ENCODE measurements around the gene CIPC. TPM values are rescaled to one million over a fixed set of nuclear protein-coding genes. Genes with fewer than 3 reads are reported as not detected.

CIPC gene
- total RNA-seq, 1 experiment from 2014 or later, result 8.8 TPM

DNA sequence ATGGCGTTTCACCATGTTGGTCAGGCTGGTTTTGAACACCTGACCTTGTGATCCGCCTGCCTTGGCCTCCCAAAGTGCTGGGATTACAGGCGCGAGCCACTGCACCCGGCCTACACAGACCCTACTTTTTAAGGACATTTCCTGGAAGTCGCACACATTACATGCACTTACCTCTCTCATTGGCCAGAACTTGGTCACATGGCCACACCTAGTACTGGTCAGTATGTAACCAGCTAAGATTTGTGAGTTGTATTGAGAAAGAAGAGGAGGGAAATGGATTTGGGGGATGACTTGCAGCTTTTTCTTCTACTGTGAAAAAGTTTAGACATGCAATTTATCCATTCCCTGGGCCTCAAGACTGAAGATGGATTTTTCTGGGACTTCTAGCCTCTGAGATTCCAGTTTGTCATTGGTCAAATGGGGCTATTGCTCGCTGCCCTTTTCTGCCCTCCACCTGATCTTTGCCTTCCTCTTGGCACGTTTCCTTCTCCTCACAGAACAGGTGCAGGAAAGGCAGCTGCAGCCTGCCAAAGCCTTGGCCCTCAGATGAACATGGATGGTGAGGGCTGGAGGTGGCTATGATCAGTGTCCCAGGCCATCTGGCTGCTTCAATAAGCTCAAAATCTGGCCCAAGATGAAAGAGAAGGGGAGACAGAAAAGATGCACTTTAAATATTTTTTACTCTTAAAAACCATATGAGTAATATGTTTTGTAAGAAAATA lies 50.6 kb downstream of the CIPC start:
- Histone ChIP-seq H3K27me3 (replicated peaks) (peaks cover 9% of the 10 kb centered on the region), H3K36me3 (no peaks in the 10 kb centered on the region), H3K4me1 (replicated peaks) (no peaks in the 10 kb centered on the region), H3K4me3 (no peak overlapping the region), H3K9me3 (replicated peaks) (no peaks in the 10 kb centered on the region), H3K27ac (no peak overlapping the region)
- DNase-seq (ENCODE audit: low read depth in 1 of 2, low spot score in 2 of 2), result no peak

DNA sequence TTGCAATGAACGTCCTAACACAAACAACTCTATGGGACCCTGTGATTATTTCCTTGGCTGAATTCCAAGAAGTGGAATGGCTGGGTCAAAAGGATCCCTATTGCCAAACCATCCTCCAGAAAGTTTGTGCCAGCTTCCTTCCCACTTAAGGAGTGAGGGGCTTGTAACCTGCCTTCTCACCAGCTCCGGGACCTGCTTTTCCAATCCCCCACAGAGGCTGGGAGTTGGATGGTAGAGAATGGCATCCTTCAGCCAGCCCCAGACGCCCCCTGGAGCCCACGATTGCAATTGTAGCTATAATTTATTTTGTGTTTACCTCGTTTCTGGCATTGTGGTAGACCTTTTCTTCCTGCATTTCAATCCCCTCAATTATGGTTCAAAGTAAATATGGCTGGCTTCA lies 53.2 kb downstream of the CIPC start:
- no peak for DNase-seq (ENCODE audit: low read depth in 1 of 2, low spot score in 2 of 2)
- Histone ChIP-seq H3K4me1 (replicated peaks) (no peaks in the 10 kb centered on the region), H3K27ac (no peak overlapping the region), H3K4me3 (no peak overlapping the region), H3K27me3 (replicated peaks) (no peaks in the 10 kb centered on the region), H3K36me3 (no peaks in the 10 kb centered on the region), H3K9me3 (replicated peaks) (no peaks in the 10 kb centered on the region)

DNA sequence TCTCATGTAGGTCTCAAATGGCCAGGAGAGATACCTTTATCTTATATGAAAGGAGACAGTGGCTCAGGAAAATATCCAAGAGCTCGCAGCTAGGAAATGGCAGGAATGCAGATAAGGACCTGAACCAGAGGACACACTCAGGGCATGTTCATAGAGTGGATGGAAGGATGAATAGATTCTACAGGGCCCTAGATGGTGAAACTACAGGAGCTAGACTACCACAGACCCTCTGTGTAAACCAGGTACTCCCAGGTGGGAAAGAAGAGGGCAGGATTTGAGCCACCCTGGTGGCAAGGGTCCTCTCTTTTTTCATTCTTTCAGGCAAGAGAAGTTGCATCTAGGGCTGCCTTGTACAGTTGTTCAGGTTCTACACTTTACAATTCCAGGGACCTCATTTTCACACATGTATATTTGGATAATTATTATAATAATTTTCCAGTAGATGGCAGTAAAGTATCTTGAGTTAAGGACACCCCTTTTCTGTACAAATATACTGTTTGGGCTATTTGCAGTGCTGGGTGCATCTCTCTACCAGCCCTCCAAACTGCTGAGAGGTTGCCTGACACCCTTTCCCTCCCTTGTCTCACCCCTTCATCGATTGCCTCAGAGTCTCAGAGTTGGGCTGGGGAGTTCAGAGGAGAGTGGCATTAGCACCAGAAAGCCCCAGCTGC lies 54.0 kb downstream of the CIPC start:
- no peak for DNase-seq (ENCODE audit: low read depth in 1 of 2, low spot score in 2 of 2)
- Histone ChIP-seq H3K27ac (no peak overlapping the region), H3K4me3 (no peak overlapping the region), H3K36me3 (no peaks in the 10 kb centered on the region), H3K4me1 (replicated peaks) (no peaks in the 10 kb centered on the region), H3K27me3 (replicated peaks) (no peaks in the 10 kb centered on the region), H3K9me3 (replicated peaks) (no peaks in the 10 kb centered on the region)

DNA sequence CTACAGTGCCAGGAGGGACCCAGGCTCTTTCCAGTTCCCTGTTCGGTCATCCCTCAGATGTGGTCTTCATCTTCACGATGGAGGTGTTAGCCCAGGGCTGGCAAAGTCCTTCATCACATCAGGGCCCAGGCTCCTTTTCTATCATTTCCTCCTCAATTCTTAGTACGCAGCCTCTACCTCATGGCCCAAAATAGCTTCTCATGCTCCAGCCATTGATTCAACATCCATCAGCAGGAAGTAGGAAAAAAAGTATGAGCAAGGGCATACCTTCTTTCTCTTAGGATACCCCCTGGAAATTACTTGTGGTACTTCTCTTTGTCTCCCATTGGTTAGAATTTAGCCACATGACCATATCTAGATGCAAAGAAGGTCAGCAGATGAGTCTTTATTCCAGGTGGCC lies 55.7 kb downstream of the CIPC start:
- no peaks in the 10 kb centered on the region for H3K27me3 ChIP-seq (replicated peaks)
- H3K9me3 ChIP-seq (replicated peaks), result no peaks in the 10 kb centered on the region
- H3K4me3 ChIP-seq, result no peak overlapping the region
- peaks cover 8% of the 10 kb centered on the region for H3K4me1 ChIP-seq (replicated peaks)
- no peak overlapping the region for H3K27ac ChIP-seq
- DNase-seq (ENCODE audit: low read depth in 1 of 2, low spot score in 2 of 2), result no peak
- H3K36me3 ChIP-seq, result no peaks in the 10 kb centered on the region

DNA sequence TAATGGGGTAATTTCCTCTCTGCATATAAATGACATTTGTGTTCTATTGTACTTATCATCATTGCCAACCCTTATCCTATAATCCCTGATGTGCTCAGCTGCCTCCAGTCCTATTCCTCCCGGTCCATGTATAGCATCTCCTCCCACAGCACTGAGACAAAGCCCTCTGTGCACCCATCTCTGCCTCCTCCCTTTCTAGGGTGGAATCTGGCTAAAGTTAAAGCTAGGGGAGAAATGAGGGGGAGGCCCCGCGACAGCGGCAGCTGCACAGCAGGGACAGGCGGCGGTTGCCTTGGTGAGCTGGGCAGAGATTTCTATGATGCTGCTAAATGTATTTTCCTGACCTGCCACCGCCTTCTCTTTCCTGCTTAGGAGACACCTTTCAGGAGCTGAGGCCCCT lies 56.4 kb downstream of the CIPC start:
- H3K27ac ChIP-seq, result no peak overlapping the region
- peaks cover 8% of the 10 kb centered on the region for H3K4me1 ChIP-seq (replicated peaks)
- DNase-seq (ENCODE audit: low read depth in 1 of 2, low spot score in 2 of 2), result no peak
- H3K36me3 ChIP-seq, result no peaks in the 10 kb centered on the region
- no peaks in the 10 kb centered on the region for H3K27me3 ChIP-seq (replicated peaks)
- H3K4me3 ChIP-seq, result no peak overlapping the region
- no peaks in the 10 kb centered on the region for H3K9me3 ChIP-seq (replicated peaks)

DNA sequence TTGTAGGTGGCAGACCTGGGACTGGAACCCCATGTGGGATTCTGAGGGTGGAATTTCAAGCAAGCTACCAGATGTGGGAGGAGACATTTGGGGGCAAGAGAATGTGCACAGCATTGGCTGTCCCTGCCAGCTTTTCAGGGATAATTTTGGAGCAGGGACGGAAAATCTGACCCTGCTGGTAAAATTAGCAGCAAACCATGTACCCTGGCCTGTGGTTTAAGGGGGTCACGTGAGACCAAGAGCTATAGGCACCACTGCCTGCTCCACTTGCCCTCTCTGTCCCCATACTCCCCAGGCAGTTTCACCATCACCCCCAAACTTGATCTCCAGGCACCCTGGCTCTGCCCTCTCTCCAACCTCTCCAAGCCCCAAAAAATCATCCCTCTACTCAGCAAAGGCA lies 57.0 kb downstream of the CIPC start:
- Histone ChIP-seq H3K4me3 (no peak overlapping the region), H3K4me1 (replicated peaks) (peaks cover 8% of the 10 kb centered on the region), H3K9me3 (replicated peaks) (no peaks in the 10 kb centered on the region), H3K36me3 (no peaks in the 10 kb centered on the region), H3K27me3 (replicated peaks) (no peaks in the 10 kb centered on the region), H3K27ac (no peak overlapping the region)
- DNase-seq (ENCODE audit: low read depth in 1 of 2, low spot score in 2 of 2), result no peak

DNA sequence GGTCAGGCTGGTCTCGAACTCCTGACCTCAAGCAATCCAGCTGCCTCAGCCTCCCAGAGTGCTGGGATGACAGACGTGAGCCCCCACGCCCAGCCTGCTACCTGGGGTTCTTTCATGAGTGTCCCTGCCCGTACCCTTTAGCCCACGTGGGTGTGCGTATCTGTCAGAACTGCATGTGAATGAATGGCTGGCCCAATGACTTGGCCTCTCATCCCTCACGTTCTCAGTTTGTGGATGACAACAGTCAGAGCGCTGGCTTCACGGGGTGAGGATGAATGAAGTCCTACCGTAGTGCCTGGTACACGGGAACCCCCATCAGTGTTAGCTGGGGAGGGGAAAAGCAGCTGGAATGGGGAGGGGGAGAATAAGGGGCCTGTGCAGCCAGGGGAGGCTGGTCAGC lies 59.7 kb downstream of the CIPC start:
- no peaks in the 10 kb centered on the region for H3K36me3 ChIP-seq
- no peak for DNase-seq (ENCODE audit: low read depth in 1 of 2, low spot score in 2 of 2)

DNA sequence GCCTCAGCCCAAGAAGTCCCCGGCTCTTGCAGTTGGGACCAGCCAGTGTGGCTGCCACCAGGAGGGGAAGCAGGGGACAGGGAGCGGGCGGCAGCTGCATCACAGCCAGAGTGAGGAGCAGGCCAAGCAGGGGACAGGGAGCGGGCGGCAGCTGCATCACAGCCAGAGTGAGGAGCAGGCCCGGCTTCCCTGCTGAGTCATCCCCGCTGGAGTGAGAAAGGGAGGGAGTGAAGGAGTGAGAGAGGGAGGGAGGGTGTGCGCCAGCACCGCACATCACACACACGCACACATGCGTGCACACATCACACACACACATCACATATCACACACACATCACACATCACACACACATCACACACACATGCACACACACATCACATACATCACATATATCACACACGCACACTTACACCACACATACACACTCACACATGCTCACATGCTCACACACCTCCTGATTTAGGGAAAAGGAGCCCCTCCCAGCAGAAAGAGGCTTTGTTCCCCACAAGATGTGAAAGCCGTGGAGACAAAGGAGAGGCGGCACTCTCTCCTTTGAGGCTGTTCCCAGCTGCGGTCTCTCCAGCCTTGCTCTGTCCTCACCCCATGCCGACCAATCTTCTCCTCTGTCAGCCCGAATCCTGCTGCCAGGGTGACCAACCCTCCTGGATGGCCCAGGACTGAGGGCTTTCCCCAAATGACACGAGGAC lies 60.3 kb downstream of the CIPC start:
- no peaks in the 10 kb centered on the region for H3K27me3 ChIP-seq (replicated peaks)
- H3K27ac ChIP-seq, result no peak overlapping the region
- H3K36me3 ChIP-seq, result no peaks in the 10 kb centered on the region
- peak; percentile 40 to 67 for DNase-seq (ENCODE audit: low read depth in 1 of 2, low spot score in 2 of 2)
- H3K9me3 ChIP-seq (replicated peaks), result no peaks in the 10 kb centered on the region
- no peak overlapping the region for H3K4me3 ChIP-seq
- H3K4me1 ChIP-seq (replicated peaks), result peaks cover 8% of the 10 kb centered on the region

More for the DNA sequence above, 59.7 kb downstream of the CIPC start:
- no peaks in the 10 kb centered on the region for H3K27me3 ChIP-seq (replicated peaks)
- H3K4me3 ChIP-seq, result no peak overlapping the region
- H3K4me1 ChIP-seq (replicated peaks), result peaks cover 8% of the 10 kb centered on the region
- H3K27ac ChIP-seq, result no peak overlapping the region
- H3K9me3 ChIP-seq (replicated peaks), result no peaks in the 10 kb centered on the region

DNA sequence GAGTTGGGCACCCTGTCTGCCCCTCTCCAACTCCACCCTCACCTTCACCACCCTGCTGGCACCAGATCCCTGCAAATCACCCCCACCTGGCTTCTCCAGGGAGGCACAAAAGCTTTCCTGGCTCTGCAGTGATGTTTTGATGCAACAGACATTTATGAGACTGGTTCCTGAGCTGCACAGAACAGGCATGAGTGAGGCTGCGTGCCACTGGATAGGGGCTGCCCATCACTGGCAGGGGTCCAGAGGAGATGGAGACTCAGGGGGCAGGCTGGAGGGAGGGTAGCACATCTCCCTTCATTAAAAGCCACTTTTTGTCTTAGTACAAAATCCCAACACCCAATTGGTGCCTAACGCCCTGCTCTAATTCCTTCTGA lies 60.8 kb downstream of the CIPC start:
- DNase-seq (ENCODE audit: low read depth in 1 of 2, low spot score in 2 of 2), result no peak
- Histone ChIP-seq H3K4me3 (no peak overlapping the region), H3K27ac (no peak overlapping the region), H3K4me1 (replicated peaks) (peaks cover 8% of the 10 kb centered on the region), H3K27me3 (replicated peaks) (no peaks in the 10 kb centered on the region), H3K9me3 (replicated peaks) (no peaks in the 10 kb centered on the region), H3K36me3 (no peaks in the 10 kb centered on the region)

DNA sequence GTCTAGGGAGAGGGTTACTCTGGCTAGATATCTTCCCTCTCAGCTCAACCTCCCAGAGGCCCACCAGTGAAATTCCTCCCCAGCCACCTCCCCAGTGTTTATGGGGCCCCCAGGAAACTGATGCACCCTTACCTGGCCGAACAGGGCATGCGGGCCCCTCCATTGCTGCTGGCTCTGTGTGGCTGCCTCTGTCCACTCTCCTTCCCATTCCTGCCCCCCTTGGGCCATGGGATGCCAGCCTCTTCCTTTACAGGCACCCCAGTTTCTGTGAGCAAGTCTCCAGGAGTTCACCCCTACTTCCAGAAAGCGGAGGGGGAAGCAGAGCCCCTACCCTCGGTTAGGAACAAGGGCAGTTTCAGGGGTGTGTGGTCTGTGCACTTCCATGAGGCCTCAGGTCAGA lies 63.0 kb downstream of the CIPC start:
- DNase-seq (ENCODE audit: low read depth in 1 of 2, low spot score in 2 of 2), result no peak
- no peaks in the 10 kb centered on the region for H3K9me3 ChIP-seq (replicated peaks)
- H3K27ac ChIP-seq, result no peak overlapping the region
- H3K4me3 ChIP-seq, result no peak overlapping the region
- H3K4me1 ChIP-seq (replicated peaks), result peaks cover 8% of the 10 kb centered on the region
- no peaks in the 10 kb centered on the region for H3K27me3 ChIP-seq (replicated peaks)
- no peaks in the 10 kb centered on the region for H3K36me3 ChIP-seq

Other genes with a start within 250 kb of the CIPC start
- gene IRF2BPL, start 69.5 kb upstream of the CIPC start, total RNA-seq (2014; rRNA removed; shearing (Covaris generic)), result 9.8 and 16.4 TPM in 2 replicates
- 0.03 TPM in 1 of 2 replicates, not detected in the other for gene ZDHHC22, start 43.5 kb downstream of the CIPC start, total RNA-seq (2014; rRNA removed; shearing (Covaris generic))
- 0.66 TPM in 1 of 2 replicates, not detected in the other for gene TMEM63C, start 83.5 kb downstream of the CIPC start, total RNA-seq (2014; rRNA removed; shearing (Covaris generic))
- not detected in 2 replicates for gene NGB, start 172.9 kb downstream of the CIPC start, total RNA-seq (2014; rRNA removed; shearing (Covaris generic))
- 7.1 and 7.7 TPM in 2 replicates for gene POMT2, start 222.6 kb downstream of the CIPC start, total RNA-seq (2014; rRNA removed; shearing (Covaris generic))
- 11.1 and 18.6 TPM in 2 replicates for gene GSTZ1, start 222.8 kb downstream of the CIPC start, total RNA-seq (2014; rRNA removed; shearing (Covaris generic))